NT2/D1 (cell line): ENCODE measurements around the gene CYLC2.

Experiments used
- YY1 ChIP-seq: IDR thresholded peaks from 2 replicates; pipeline ENCODE4 v1.6.1; 2011; ENCODE audit not compliant: insufficient read length, insufficient read depth
- ZNF274 ChIP-seq: IDR thresholded peaks from 2 replicates; pipeline ENCODE4 v1.6.1; 2011; ENCODE audit warnings: mild to moderate bottlenecking, low read depth, low read length

GRCh38 chr9:102967979-102968378 lies 27.2 kb upstream of the CYLC2 start:
- no peak for TF ChIP-seq YY1
- TF ChIP-seq ZNF274: no peak
